ENCODE data around the gene IGFBP6.

GRCh38 chr12:53050426-53051057 is 46.9 kb upstream of the IGFBP6 start:
- TF ChIP-seq, protein P1, sequence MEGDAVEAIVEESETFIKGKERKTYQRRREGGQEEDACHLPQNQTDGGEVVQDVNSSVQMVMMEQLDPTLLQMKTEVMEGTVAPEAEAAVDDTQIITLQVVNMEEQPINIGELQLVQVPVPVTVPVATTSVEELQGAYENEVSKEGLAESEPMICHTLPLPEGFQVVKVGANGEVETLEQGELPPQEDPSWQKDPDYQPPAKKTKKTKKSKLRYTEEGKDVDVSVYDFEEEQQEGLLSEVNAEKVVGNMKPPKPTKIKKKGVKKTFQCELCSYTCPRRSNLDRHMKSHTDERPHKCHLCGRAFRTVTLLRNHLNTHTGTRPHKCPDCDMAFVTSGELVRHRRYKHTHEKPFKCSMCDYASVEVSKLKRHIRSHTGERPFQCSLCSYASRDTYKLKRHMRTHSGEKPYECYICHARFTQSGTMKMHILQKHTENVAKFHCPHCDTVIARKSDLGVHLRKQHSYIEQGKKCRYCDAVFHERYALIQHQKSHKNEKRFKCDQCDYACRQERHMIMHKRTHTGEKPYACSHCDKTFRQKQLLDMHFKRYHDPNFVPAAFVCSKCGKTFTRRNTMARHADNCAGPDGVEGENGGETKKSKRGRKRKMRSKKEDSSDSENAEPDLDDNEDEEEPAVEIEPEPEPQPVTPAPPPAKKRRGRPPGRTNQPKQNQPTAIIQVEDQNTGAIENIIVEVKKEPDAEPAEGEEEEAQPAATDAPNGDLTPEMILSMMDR (IDR thresholded peaks at IDR 0.05; ENCODE audit: poor library complexity, severe bottlenecking), result no peak
- TF ChIP-seq TAF1 (IDR thresholded peaks at IDR 0.05; ENCODE audit: low read depth), result no peak
- TF ChIP-seq EZH2 (IDR thresholded peaks at IDR 0.05; ENCODE audit: borderline replicate concordance, insufficient read depth, low read length, poor library complexity, severe bottlenecking), result no peak
- TF ChIP-seq, protein P2, sequence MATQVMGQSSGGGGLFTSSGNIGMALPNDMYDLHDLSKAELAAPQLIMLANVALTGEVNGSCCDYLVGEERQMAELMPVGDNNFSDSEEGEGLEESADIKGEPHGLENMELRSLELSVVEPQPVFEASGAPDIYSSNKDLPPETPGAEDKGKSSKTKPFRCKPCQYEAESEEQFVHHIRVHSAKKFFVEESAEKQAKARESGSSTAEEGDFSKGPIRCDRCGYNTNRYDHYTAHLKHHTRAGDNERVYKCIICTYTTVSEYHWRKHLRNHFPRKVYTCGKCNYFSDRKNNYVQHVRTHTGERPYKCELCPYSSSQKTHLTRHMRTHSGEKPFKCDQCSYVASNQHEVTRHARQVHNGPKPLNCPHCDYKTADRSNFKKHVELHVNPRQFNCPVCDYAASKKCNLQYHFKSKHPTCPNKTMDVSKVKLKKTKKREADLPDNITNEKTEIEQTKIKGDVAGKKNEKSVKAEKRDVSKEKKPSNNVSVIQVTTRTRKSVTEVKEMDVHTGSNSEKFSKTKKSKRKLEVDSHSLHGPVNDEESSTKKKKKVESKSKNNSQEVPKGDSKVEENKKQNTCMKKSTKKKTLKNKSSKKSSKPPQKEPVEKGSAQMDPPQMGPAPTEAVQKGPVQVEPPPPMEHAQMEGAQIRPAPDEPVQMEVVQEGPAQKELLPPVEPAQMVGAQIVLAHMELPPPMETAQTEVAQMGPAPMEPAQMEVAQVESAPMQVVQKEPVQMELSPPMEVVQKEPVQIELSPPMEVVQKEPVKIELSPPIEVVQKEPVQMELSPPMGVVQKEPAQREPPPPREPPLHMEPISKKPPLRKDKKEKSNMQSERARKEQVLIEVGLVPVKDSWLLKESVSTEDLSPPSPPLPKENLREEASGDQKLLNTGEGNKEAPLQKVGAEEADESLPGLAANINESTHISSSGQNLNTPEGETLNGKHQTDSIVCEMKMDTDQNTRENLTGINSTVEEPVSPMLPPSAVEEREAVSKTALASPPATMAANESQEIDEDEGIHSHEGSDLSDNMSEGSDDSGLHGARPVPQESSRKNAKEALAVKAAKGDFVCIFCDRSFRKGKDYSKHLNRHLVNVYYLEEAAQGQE (IDR thresholded peaks at IDR 0.05; ENCODE audit: borderline replicate concordance), result no peak
- TF ChIP-seq RAD21 (conservative IDR thresholded peaks at IDR 0.05), result no peak
- no peak for TF ChIP-seq POLR2AphosphoS5 (IDR thresholded peaks at IDR 0.05)
- no peak for TF ChIP-seq EP300 (conservative IDR thresholded peaks at IDR 0.05; ENCODE audit: poor library complexity, severe bottlenecking)
- no peak for TF ChIP-seq MXI1 (conservative IDR thresholded peaks at IDR 0.05; ENCODE audit: poor library complexity, severe bottlenecking)

Measured in neural cell (in vitro differentiated cells).